ENCODE measurements around the gene MYEF2.

The MYEF2 gene

DNA sequence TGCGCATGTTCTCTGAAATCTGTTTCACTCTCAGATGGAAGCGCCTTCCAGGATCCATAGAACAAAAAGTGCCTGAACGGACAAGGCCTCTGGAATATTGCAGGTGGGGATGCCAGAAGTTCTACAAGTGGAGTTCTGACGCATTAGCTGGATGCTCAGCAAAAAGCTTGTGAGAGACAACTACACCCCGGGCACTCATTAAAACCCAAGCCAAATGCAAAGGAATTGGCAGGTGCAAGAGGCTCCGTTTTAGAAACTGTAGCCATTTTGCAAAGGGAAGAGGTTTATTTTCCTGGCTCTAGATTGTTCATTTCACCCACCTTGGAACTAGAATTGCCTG, 92.5 kb downstream of the MYEF2 start:
- no peak for DNase-seq

DNA sequence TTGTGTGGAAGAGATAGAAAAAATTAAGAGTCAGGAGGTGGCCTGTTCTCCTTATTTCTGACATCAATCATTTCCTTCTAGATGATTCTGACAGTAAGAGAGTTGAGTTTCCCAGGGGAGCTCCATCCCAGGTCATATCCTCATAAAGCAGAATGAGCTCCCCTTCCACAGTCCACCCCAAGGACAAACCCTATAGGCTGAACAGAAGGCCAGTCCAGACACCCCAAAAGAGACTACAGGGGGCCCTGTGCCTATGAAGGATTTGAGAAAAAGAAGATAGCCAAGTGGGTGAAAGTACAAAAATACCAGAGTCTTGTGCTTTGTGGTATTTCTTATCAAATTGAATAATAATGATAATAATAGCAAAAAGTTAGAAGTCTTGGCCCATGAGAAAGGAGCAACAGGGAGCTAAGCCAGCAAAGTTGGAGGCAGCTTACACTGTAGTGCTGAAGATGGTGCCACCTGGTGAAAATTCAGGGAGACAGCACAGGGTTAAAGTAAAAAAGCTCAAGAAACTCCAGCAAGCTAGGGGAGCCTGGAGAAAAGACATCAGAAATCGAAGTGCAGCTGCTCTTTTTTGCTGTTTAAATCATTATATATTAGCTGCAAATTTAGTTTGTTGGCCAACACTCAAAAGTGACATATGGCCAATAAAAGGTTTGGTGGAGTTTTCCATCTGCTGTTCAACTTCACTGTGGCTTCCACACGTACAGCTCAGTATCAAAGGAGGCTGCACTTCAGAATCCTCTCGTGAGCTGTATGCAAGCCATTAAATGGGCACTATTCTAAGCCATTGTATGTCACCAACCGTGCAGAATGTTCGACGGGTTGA, 93.1 kb downstream of the MYEF2 start:
- DNase-seq: no peak

Data from T-helper 9 cell (primary cell).